DOHH2 (cell line): ENCODE results near the gene MSH5.

Experiments
- EZH2phosphoT487 ChIP-seq: fragments of 200-600 bp; sonication (generic); IDR thresholded peaks from 2 replicates; pipeline ENCODE4 v1.6.1; 2017; ENCODE audit warnings: borderline replicate concordance, mild to moderate bottlenecking, antibody characterized with exemption, low read length, moderate library complexity, mixed read lengths
- TF ChIP-seq, protein P1 (sequence below): fragments of 200-600 bp; sonication (generic); IDR thresholded peaks from one replicate; pipeline ENCODE4 v1.5.1; 2014; ENCODE audit warnings: antibody characterized with exemption, mild to moderate bottlenecking, low read depth, low read length; ENCODE audit not compliant: poor library complexity, severe bottlenecking

DNA sequence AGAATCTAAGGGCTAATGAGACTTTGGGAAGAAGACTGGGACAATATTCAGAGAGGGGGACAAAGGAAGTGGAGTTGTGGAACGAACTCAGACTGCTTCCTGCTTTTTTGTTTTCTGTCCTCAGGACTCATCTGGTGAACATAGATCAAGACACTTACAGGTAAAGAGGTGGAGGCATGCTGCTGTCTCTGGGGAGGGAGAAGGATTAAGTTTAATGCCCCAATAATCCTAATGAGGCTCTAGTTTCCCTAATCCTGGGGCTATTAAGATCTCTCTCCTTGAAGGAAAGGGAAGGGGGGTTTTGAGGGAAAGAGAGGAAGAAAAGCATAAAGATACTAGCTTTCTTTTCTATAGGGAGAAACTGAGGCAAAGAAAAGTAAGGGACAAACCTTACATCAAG lies 4.6 kb downstream of the MSH5 start:
- TF ChIP-seq, protein P1, sequence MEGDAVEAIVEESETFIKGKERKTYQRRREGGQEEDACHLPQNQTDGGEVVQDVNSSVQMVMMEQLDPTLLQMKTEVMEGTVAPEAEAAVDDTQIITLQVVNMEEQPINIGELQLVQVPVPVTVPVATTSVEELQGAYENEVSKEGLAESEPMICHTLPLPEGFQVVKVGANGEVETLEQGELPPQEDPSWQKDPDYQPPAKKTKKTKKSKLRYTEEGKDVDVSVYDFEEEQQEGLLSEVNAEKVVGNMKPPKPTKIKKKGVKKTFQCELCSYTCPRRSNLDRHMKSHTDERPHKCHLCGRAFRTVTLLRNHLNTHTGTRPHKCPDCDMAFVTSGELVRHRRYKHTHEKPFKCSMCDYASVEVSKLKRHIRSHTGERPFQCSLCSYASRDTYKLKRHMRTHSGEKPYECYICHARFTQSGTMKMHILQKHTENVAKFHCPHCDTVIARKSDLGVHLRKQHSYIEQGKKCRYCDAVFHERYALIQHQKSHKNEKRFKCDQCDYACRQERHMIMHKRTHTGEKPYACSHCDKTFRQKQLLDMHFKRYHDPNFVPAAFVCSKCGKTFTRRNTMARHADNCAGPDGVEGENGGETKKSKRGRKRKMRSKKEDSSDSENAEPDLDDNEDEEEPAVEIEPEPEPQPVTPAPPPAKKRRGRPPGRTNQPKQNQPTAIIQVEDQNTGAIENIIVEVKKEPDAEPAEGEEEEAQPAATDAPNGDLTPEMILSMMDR: no peak
- TF ChIP-seq EZH2phosphoT487: no peak
